Esophagus (tissue), 2 donors: Measurements from ENCODE around the gene ZFR2. TPM values are rescaled to one million over a fixed set of nuclear protein-coding genes. Genes with fewer than 3 reads are reported as not detected.

ENCODE experiments used
- H3K27ac ChIP-seq, 2 donors: one replicate each; pipeline ENCODE4 v1.5.1; 2013; ENCODE audit warnings: low read depth in 2 of 2, mild to moderate bottlenecking in 2 of 2, inconsistent platforms in 1 of 2, low read length in 1 of 2, moderate library complexity in 1 of 2
- H3K27me3 ChIP-seq, 2 donors: one replicate each; pipeline ENCODE4 v1.6.1; 2013; ENCODE audit warnings: low read length in 2 of 2, control low read depth in 1 of 2, mild to moderate bottlenecking in 1 of 2; ENCODE audit not compliant: insufficient read depth in 2 of 2, control insufficient read depth in 1 of 2
- H3K36me3 ChIP-seq, 2 donors: one replicate each; pipeline ENCODE4 v1.6.1; 2013; ENCODE audit warnings: low read length in 1 of 2; ENCODE audit not compliant: control insufficient read depth in 2 of 2, insufficient read depth in 2 of 2
- H3K4me1 ChIP-seq, 2 donors: one replicate each; pipeline ENCODE4 v1.6.1; 2013; ENCODE audit warnings: low read length in 1 of 2; ENCODE audit not compliant: control insufficient read depth in 2 of 2, insufficient read depth in 2 of 2
- H3K4me3 ChIP-seq, 2 donors: one replicate each; pipeline ENCODE4 v1.5.1; 2013; ENCODE audit warnings: low read length in 2 of 2, mild to moderate bottlenecking in 2 of 2, low read depth in 1 of 2, moderate library complexity in 1 of 2
- H3K9me3 ChIP-seq, 2 donors: one replicate each; pipeline ENCODE4 v1.6.1; 2013; ENCODE audit warnings: mild to moderate bottlenecking in 2 of 2, low read depth in 1 of 2, low read length in 1 of 2, moderate library complexity in 1 of 2; ENCODE audit not compliant: control insufficient read depth in 2 of 2, insufficient read depth in 1 of 2
- WGBS, 2 donors: extraction: QIAGEN DNeasy Blood & Tissue Kit; methylation state at CpG; one replicate each; pipeline ENCODE4 v1.1.7; 2013; 5-methylcytosine and 5-hydroxymethylcytosine counted together
- polyA plus RNA-seq, 2 donors: library from polyadenylated mRNA; stranded (reverse); fragments of 200-250 nt; gene quantifications; one replicate each; pipeline ENCODE4 v1.2.3, GENCODE V29; 2013
- donor health status: healthy with polysubstance abuse.
- donor health status: Bipolar disorder and iron deficiency.

Gene ZFR2
- polyA plus RNA-seq, 2 donors = 0.02 TPM; not detected in 1

DNA sequence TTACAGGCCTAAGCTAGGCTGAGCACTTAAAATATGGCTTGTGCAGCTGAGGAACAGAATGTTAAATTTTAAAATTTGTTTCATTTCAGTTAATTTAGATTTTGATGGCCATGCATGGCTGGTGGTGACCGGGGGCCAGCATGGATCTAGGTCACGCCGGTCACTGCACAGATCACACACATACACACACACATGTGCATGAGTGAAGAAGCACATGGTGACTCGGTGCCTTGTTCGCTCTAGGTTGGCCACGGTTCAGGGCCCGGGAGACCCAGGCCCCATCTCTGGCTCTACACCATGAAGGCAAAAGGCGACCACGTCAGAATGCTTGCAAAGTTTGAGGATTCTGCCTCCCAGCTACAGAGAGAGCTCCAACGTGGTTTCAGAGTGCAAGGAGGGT is 28.0 kb downstream of the ZFR2 start:
- Histone ChIP-seq H3K27ac (no peak overlapping the region), H3K27me3 (no peaks in the 10 kb centered on the region), H3K9me3 (peaks cover 0 to 11% of the 10 kb centered on the region in 2 donors), H3K4me1 (no peaks in the 10 kb centered on the region), H3K36me3 (no peaks in the 10 kb centered on the region), H3K4me3 (no peak overlapping the region)
- 91 to 93% methylated on average over 10 of the region's 10 CpGs for WGBS, 2 donors

DNA sequence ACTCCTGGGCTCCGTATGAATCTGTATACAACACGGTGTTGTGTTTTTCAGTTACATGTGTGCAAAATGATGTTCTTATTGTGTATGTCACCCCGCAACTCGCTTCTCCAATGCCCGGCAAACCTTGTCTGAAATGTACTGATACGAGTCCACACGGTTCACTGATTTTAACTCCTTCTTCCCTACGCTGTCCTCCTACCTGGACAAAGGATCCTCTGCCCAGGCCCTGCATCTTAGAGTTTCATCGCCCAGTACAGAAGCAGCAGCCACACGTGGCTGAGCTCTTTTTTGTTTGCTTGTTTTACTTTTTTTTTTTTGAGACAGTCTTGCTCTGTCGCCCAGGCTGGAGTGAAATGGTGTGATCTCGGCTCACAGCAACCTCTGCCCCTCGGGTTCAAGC is 28.9 kb downstream of the ZFR2 start:
- WGBS, 2 donors = 66 to 70% methylated on average over 13 of the region's 13 CpGs
- Histone ChIP-seq H3K36me3 (no peaks in the 10 kb centered on the region), H3K4me3 (no peak overlapping the region), H3K27me3 (no peaks in the 10 kb centered on the region), H3K9me3 (peaks cover 0 to 11% of the 10 kb centered on the region in 2 donors), H3K4me1 (no peaks in the 10 kb centered on the region), H3K27ac (no peak overlapping the region)

DNA sequence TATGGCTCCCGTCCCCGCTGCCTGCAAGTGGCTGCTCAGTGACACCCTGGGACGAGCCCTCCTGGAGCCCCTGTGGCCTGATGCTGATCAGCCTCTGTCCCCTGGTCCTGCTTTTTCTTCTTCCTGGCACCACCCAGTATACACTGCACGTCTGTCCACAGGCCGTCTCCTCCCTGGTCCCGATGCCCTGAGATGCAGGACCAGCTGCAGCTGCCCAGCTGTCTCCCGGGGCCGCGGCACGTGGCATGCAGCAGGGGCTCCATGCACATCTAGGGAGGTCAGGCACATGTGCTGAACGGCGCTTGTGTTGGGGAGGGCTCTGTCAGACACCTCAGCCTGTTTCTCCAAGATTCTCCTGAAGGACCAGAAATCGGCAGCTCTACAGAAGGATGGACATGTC is 30.2 kb downstream of the ZFR2 start:
- Histone ChIP-seq H3K9me3 (peaks cover 0 to 11% of the 10 kb centered on the region in 2 donors), H3K4me1 (no peaks in the 10 kb centered on the region), H3K4me3 (no peak overlapping the region), H3K27ac (no peak overlapping the region), H3K36me3 (no peaks in the 10 kb centered on the region), H3K27me3 (no peaks in the 10 kb centered on the region)
- WGBS, 2 donors = 81 to 82% methylated on average over 13 of the region's 13 CpGs

DNA sequence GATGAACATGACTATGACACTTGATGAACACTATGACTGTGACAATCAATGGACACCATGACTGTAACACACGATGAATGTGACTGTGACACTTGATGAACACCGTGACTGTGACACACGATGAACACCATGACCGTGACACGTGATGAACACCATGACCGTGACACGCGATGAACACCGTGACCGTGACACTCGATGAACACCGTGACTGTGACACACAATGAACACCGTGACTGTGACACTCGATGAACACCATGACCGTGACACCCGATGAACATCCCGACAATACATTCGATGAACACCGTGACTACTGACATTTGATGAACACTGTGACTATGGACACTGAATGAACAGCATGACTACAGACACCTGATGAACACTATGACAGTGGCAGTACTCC is 30.9 kb downstream of the ZFR2 start:
- H3K4me1 ChIP-seq = no peaks in the 10 kb centered on the region
- no peaks in the 10 kb centered on the region for H3K36me3 ChIP-seq
- H3K27ac ChIP-seq = no peak overlapping the region
- no peak overlapping the region for H3K4me3 ChIP-seq
- no peaks in the 10 kb centered on the region for H3K27me3 ChIP-seq
- 97% methylated on average over 19 of the region's 19 CpGs for WGBS, 2 donors
- H3K9me3 ChIP-seq = peaks cover 0 to 11% of the 10 kb centered on the region in 2 donors

DNA sequence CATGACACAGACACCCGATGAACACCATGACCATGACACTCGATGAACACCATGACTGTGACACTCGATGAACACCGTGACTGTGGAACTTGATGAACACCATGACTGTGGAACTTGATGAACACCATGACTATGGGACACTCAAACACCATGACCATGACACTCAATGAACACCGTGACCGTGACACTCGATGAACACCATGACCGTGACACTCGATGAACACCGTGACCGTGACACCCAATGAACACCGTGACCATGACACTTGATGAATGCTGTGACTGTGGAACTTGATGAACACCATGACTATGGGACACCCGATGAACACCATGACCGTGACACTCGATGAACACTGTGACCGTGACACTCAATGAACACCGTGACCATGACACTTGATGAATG is 31.5 kb downstream of the ZFR2 start:
- no peak overlapping the region for H3K4me3 ChIP-seq
- H3K27me3 ChIP-seq = no peaks in the 10 kb centered on the region
- 97 to 98% methylated on average over 17 of the region's 17 CpGs for WGBS, 2 donors
- H3K36me3 ChIP-seq = no peaks in the 10 kb centered on the region
- peaks cover 0 to 11% of the 10 kb centered on the region in 2 donors for H3K9me3 ChIP-seq
- H3K4me1 ChIP-seq = no peaks in the 10 kb centered on the region
- no peak overlapping the region for H3K27ac ChIP-seq

DNA sequence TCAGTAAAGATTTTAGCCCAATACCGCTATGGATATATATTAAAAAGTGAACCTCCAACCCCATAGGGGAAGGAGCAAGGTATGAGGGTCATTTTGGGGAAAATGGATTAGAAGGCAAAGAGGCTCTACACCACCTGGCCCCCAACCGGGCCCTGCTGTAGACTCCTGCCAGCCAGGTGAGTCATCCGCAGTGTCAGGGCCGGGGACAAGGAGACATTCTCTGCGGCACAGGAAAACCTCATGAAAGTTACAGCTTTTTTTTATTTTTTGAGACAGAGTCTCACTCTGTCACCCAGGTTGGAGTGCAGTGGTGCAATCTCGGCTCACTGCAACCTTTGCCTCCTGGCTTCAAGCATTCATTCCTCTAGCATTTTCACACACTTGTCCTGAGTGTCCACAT is 32.0 kb downstream of the ZFR2 start:
- no peak overlapping the region for H3K4me3 ChIP-seq
- no peaks in the 10 kb centered on the region for H3K4me1 ChIP-seq
- 84 to 89% methylated on average over 6 of the region's 6 CpGs for WGBS, 2 donors
- H3K27me3 ChIP-seq = no peaks in the 10 kb centered on the region
- H3K36me3 ChIP-seq = no peaks in the 10 kb centered on the region
- peaks cover 0 to 11% of the 10 kb centered on the region in 2 donors for H3K9me3 ChIP-seq
- no peak overlapping the region for H3K27ac ChIP-seq

DNA sequence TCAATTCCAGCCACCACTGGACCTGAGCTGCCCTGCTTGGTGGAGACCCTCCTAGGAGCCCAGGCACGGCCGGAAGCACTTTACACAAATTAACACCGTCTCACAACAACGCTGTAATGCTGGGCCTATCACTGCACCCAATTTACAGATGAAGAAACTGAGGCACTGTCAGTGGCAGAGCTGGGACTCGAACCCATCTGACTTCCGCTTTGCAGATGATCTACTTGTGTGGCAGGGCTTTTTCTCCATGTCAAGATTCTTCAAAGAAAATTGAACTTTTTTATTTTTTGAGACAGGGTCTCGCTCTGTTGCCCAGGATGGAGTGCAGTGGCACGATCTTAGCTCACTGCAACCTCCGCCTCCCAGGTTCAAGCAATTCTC is 33.8 kb downstream of the ZFR2 start:
- no peak overlapping the region for H3K27ac ChIP-seq
- WGBS, 2 donors = 84 to 93% methylated on average over 9 of the region's 9 CpGs
- H3K9me3 ChIP-seq = peaks cover 0 to 11% of the 10 kb centered on the region in 2 donors
- H3K27me3 ChIP-seq = no peaks in the 10 kb centered on the region
- H3K4me3 ChIP-seq = no peak overlapping the region
- no peaks in the 10 kb centered on the region for H3K36me3 ChIP-seq
- H3K4me1 ChIP-seq = no peaks in the 10 kb centered on the region

DNA sequence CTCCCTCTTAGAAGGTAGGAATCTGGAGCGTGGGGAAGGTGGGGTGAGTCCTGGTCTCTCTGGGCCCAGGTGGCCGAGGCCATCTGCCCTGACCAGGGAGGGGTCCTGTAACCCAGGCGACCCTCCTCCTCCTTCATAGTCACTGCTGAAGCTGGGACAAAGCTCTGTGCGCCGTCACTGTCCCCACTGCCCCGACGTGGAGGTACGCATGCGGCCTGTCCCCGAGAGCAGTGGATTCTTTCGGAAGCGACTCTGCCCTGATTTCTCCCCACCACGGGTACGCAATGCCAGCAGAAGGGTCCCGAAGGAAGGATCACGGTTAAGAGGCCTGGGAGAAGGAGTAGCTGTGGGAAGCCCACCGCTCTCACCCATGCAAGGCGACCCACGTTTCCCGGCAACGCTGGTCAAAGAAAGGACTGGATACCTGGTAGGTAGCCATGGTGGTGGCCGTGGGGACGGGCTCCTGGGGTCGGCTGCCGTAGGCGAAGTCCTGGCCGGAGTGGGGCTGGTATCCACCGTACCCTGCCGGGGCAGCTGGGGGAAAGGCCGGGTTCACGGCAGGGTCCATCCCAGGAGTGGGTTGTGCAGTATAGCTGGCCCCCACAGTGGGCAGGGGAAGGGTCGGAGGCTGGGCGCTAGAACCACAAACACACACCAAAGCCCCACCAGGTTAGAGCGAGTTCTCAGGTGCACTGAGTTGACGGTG is 34.3 kb downstream of the ZFR2 start:
- WGBS, 2 donors = 85 to 87% methylated on average over 34 to 35 of the region's 35 CpGs
- H3K4me3 ChIP-seq = no peak overlapping the region
- H3K4me1 ChIP-seq = no peaks in the 10 kb centered on the region
- peaks cover 0 to 11% of the 10 kb centered on the region in 2 donors for H3K9me3 ChIP-seq
- no peaks in the 10 kb centered on the region for H3K36me3 ChIP-seq
- no peaks in the 10 kb centered on the region for H3K27me3 ChIP-seq
- H3K27ac ChIP-seq = no peak overlapping the region

DNA sequence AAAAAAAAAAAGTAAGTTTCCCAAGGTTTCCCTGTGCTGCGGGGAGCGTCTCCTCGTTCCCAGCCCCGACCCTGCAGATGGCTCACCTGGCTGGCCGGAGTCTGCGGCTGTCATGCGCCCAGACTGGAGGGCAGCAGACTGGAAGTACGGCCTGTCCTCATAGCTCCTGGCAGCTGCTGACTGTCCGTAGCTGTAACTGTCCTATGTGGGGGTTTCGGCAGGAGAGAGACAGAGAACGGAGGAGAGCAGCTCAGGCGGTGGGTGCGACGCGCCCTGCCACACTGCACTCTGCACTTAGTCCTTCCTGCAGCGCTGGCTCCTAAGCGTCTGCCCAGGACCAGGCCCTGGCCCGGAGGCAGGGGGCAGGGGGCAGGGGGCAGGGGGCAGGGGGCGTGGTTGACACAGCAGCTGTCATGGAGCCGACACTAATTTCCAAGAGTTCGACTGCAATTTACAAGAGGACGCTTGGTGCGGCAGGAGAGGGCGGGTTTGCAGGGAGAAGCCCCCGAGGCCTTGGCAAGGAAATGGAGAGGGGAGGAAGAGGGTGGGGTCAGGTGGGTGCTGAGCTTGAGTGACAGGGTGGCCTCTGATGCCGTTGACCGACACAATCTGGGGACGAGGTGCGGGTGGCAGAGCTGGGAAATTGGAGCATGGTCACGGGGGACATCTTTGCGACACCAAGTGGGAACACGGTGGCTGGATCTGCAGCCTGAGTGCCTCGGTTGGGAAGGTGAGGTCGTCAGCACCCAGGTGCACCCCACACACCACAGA is 35.1 kb downstream of the ZFR2 start:
- Histone ChIP-seq H3K9me3 (peaks cover 0 to 11% of the 10 kb centered on the region in 2 donors), H3K27me3 (no peaks in the 10 kb centered on the region), H3K27ac (no peak overlapping the region), H3K4me1 (no peaks in the 10 kb centered on the region), H3K36me3 (no peaks in the 10 kb centered on the region), H3K4me3 (no peak overlapping the region)
- WGBS, 2 donors = 66 to 71% methylated on average over 34 of the region's 34 CpGs

DNA sequence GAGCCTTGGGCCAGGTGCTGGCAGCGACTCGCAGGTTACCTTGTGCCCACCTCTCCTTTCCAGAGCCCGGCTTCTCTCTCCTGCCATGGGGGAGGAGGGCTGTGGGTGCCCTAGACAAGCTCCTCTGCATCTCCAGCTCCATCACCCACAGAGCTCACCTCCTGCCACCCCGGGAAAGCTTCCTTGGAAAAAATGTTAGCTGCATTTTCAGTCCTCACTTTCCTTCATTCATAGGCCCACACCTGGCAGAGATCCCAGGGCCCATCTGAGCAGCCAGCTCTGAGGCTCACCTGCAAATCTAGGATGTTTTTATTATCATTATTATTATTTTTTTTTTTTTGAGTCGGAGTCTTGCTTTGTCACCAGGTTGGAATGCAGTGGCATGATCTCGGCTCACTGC is 36.8 kb downstream of the ZFR2 start:
- Histone ChIP-seq H3K27me3 (no peaks in the 10 kb centered on the region), H3K4me3 (no peak overlapping the region), H3K36me3 (no peaks in the 10 kb centered on the region), H3K9me3 (no peaks in the 10 kb centered on the region), H3K27ac (no peak overlapping the region), H3K4me1 (no peaks in the 10 kb centered on the region)
- WGBS, 2 donors = 73 to 78% methylated on average over 6 of the region's 6 CpGs
